Measurements from ENCODE around the gene ASPSCR1. TPM values are rescaled to one million over a fixed set of nuclear protein-coding genes. Genes with fewer than 3 reads are reported as not detected.

ASPSCR1 gene
- total RNA-seq, 1 experiment from 2014 or later: 51.0 TPM

GRCh38 chr17:82000803-82001570 lies 23.6 kb downstream of the ASPSCR1 start:
- ChIA-PET POLR2A (no interaction called here), RAD21 (ENCODE audit: low non-redundant PET in 1 of 2, low total read pairs in 2 of 2, uncharacterized antibody in 2 of 2, unreplicated experiment in 2 of 2) (no interaction called here), CTCF (interaction anchor here (1.2 kb wide), 1 partner anchor 37 kb away, joined by 3 read pairs; the partner anchor contains the start of gene DCXR)
- no peaks in the 10 kb centered on the region for H3K9me3 ChIP-seq (ENCODE audit: control insufficient read depth in 1 of 2, insufficient read depth in 1 of 2, low read depth in 1 of 2, low read length in 2 of 2)
- H3K27ac ChIP-seq (ENCODE audit: low read depth, low read length): peak overlapping the region; percentile 21; the same call in 1 of the 2 replicates
- no peak overlapping the region for H3K4me3 ChIP-seq (replicated peaks in 1 of 2; ENCODE audit: low read depth in 1 of 2, low read length in 2 of 2)
- no peaks in the 10 kb centered on the region for H3K27me3 ChIP-seq (ENCODE audit: insufficient read depth, low read length)
- H3K4me1 ChIP-seq (ENCODE audit: control insufficient read depth in 1 of 2, insufficient read depth in 2 of 2, low read length in 2 of 2): peaks cover 44 to 60% of the 10 kb centered on the region in 2 experiments
- H3K4me2 ChIP-seq (ENCODE audit: low read length): no peak overlapping the region
- H3K36me3 ChIP-seq (ENCODE audit: control insufficient read depth in 1 of 2, insufficient read depth in 2 of 2, low read length in 2 of 2): no peaks in the 10 kb centered on the region; a peak in 1 of 4 replicates
- H3K9ac ChIP-seq (ENCODE audit: low read length): no peak overlapping the region
- DNase-seq (ENCODE audit: low read depth, low spot score) (no peak), ATAC-seq (no peak)
- no peaks in the 10 kb centered on the region for H3K79me2 ChIP-seq (ENCODE audit: insufficient read depth, low read length)
- no peak overlapping the region for H2AFZ ChIP-seq (ENCODE audit: low read depth, low read length, poor library complexity, severe bottlenecking)
- no peaks in the 10 kb centered on the region for H3K9me2 ChIP-seq (ENCODE audit: insufficient read depth)
- TF ChIP-seq TCF7L2 (IDR thresholded peaks at IDR 0.05; ENCODE audit: borderline replicate concordance, extremely low read depth, insufficient read depth, insufficient read length): peak; percentile 54
- no peak for TF ChIP-seq SIN3A (IDR thresholded peaks at IDR 0.05; ENCODE audit: low read depth)
- H4K20me1 ChIP-seq (ENCODE audit: insufficient read depth): no peaks in the 10 kb centered on the region
- intact Hi-C loops (cut with micrococcal nuclease): no loop called here
- BruUV-seq (replicated peaks): no TSS peak

GRCh38 chr17:82001571-82002056 lies 24.2 kb downstream of the ASPSCR1 start:
- TF ChIP-seq POLR2A (IDR thresholded peaks at IDR 0.05; ENCODE audit: borderline replicate concordance, extremely low read depth, insufficient read depth, insufficient read length) (no peak), CTCF (IDR thresholded peaks at IDR 0.05 in 2 of 3, conservative IDR thresholded peaks at IDR 0.05 in 1 of 3; ENCODE audit: borderline replicate concordance in 1 of 3, insufficient read depth in 1 of 3, low read depth in 2 of 3, low read length in 2 of 3) (no peak), REST (IDR thresholded peaks at IDR 0.05; ENCODE audit: low read depth) (no peak), FOSL1 (IDR thresholded peaks at IDR 0.05; ENCODE audit: low read depth) (no peak)
- no peak overlapping the region for H3K9ac ChIP-seq (ENCODE audit: low read length)
- no peaks in the 10 kb centered on the region for H3K9me2 ChIP-seq (ENCODE audit: insufficient read depth)
- ChIA-PET CTCF (interaction anchor here (1.2 kb wide), 1 partner anchor 36 kb away, joined by 3 read pairs; the partner anchor contains the start of gene DCXR), POLR2A (no interaction called here), RAD21 (ENCODE audit: low non-redundant PET in 1 of 2, low total read pairs in 2 of 2, uncharacterized antibody in 2 of 2, unreplicated experiment in 2 of 2) (no interaction called here)
- H3K4me1 ChIP-seq (ENCODE audit: control insufficient read depth in 1 of 2, insufficient read depth in 2 of 2, low read length in 2 of 2): peaks cover 44 to 60% of the 10 kb centered on the region in 2 experiments
- H3K4me2 ChIP-seq (ENCODE audit: low read length): no peak overlapping the region
- H2AFZ ChIP-seq (ENCODE audit: low read depth, low read length, poor library complexity, severe bottlenecking): no peak overlapping the region
- no TSS peak for BruUV-seq (replicated peaks)
- H4K20me1 ChIP-seq (ENCODE audit: insufficient read depth): no peaks in the 10 kb centered on the region
- intact Hi-C loops (cut with micrococcal nuclease): loop anchor here (2.0 kb wide), 2 partner anchors 19 to 25 kb away; partner anchors contain the start of gene ASPSCR1
- H3K79me2 ChIP-seq (ENCODE audit: insufficient read depth, low read length): no peaks in the 10 kb centered on the region
- no peaks in the 10 kb centered on the region; a peak in 1 of 4 replicates for H3K36me3 ChIP-seq (ENCODE audit: control insufficient read depth in 1 of 2, insufficient read depth in 2 of 2, low read length in 2 of 2)
- no peaks in the 10 kb centered on the region for H3K9me3 ChIP-seq (ENCODE audit: control insufficient read depth in 1 of 2, insufficient read depth in 1 of 2, low read depth in 1 of 2, low read length in 2 of 2)
- no peak overlapping the region for H3K4me3 ChIP-seq (replicated peaks in 1 of 2; ENCODE audit: low read depth in 1 of 2, low read length in 2 of 2)
- H3K27ac ChIP-seq (ENCODE audit: low read depth, low read length): no peak overlapping the region; the same call in 1 of the 2 replicates
- DNase-seq (ENCODE audit: low read depth, low spot score) (no peak), ATAC-seq (no peak)
- no peaks in the 10 kb centered on the region for H3K27me3 ChIP-seq (ENCODE audit: insufficient read depth, low read length)

Measured in HCT116 (cell line).